Endothelial cell of umbilical vein (primary cell): Measurements from ENCODE around the gene RAB40B. TPM values are rescaled to one million over a fixed set of nuclear protein-coding genes. Genes with fewer than 3 reads are reported as not detected.

Experiments used
- BruUV-seq: library from RNA; stranded (reverse); fragments of 400-500 nt; replicated peaks from 2 replicates; lab custom pipeline; 2021; lab: Mats Ljungman, UMichigan
- CTCF ChIA-PET: fragments of 300-600, 350-600 bp; sonication (Branson Sonifier 250); formaldehyde crosslinking; loops from one replicate; lab custom pipeline; 2021; ENCODE audit warnings: antibody characterized with exemption, inconsistent platforms; lab: Charles Lee
- POLR2A ChIA-PET: fragments of 300-600, 350-600 bp; sonication (Branson Sonifier 250); formaldehyde crosslinking; loops from one replicate; lab custom pipeline; 2021; ENCODE audit warnings: antibody characterized with exemption, inconsistent platforms; lab: Charles Lee
- DNase-seq: peaks from one replicate; pipeline ENCODE4 v3.0.0-alpha.2; 2011; ENCODE audit warnings: low read depth, low spot score
- FAIRE-seq: peaks from 2 replicates; lab custom pipeline; 2011; peaks lifted over from hg19 to GRCh38; lab: Jason Lieb, UNC
- H2AFZ ChIP-seq: 2 replicates; pipeline ENCODE4 v1.6.0; 2012; ENCODE audit warnings: low read depth, low read length, control low read depth, inconsistent platforms
- H3K27ac ChIP-seq: 2 replicates; pipeline ENCODE4 v1.5.1; 2011; ENCODE audit warnings: low read depth, mild to moderate bottlenecking, control low read depth, low read length, moderate library complexity; ENCODE audit not compliant: insufficient read depth
- H3K27me3 ChIP-seq, 2 experiments: 2 replicates each; pipeline versions ENCODE4 v1.6.0 to v1.6.1; 2011; ENCODE audit warnings: low read length in 2 of 2, mixed read lengths in 1 of 2; ENCODE audit not compliant: control insufficient read depth in 2 of 2, insufficient read depth in 2 of 2
- H3K36me3 ChIP-seq, 2 experiments: 2 replicates in 1 of 2; 3 replicates in 1 of 2; pipeline ENCODE4 v1.5.1; 2011; ENCODE audit warnings: low read length in 2 of 2, mild to moderate bottlenecking in 1 of 2, moderate library complexity in 1 of 2; ENCODE audit not compliant: control insufficient read depth in 2 of 2, insufficient read depth in 2 of 2; ENCODE audit errors: extremely low read depth in 1 of 2
- H3K4me1 ChIP-seq: 3 replicates; pipeline ENCODE4 v1.5.1; 2011; ENCODE audit warnings: mild to moderate bottlenecking, low read length; ENCODE audit not compliant: control insufficient read depth, insufficient read depth; ENCODE audit errors: extremely low read depth
- H3K4me2 ChIP-seq: 2 replicates; pipeline ENCODE4 v1.6.1; 2011; ENCODE audit warnings: low read length, control low read depth, mixed read lengths; ENCODE audit not compliant: insufficient read depth
- H3K4me3 ChIP-seq, 3 experiments: fragments of 200-600 bp in 1 of 3; sonication (generic), shearing (Covaris generic) in 1 of 3; replicated peaks in 1 of 3; 2 replicates each; pipeline ENCODE4 v1.5.1; 2011 to 2016; ENCODE audit warnings: control low read depth in 3 of 3, low read length in 3 of 3, mild to moderate bottlenecking in 2 of 3, inconsistent platforms in 1 of 3, low read depth in 1 of 3, moderate library complexity in 1 of 3; ENCODE audit not compliant: insufficient read depth in 1 of 3
- H3K79me2 ChIP-seq: 2 replicates; pipeline ENCODE4 v1.6.0; 2012; ENCODE audit warnings: low read length, inconsistent platforms; ENCODE audit not compliant: control insufficient read depth, insufficient read depth
- H3K9ac ChIP-seq: replicated peaks from 2 replicates; pipeline ENCODE3; 2011; ENCODE audit warnings: low read length, control low read depth; ENCODE audit not compliant: insufficient read depth; ENCODE audit errors: extremely low read depth
- H3K9me1 ChIP-seq: replicated peaks from 3 replicates; pipeline ENCODE4 v1.6.0; 2011; ENCODE audit warnings: mild to moderate bottlenecking, low read length; ENCODE audit not compliant: control insufficient read depth, insufficient read depth; ENCODE audit errors: extremely low read depth
- H3K9me3 ChIP-seq: replicated peaks from 2 replicates; pipeline ENCODE4 v1.5.1; 2012; ENCODE audit warnings: low read length, inconsistent platforms; ENCODE audit not compliant: control insufficient read depth, insufficient read depth
- H4K20me1 ChIP-seq: replicated peaks from 2 replicates; pipeline ENCODE3; 2011; ENCODE audit warnings: mild to moderate bottlenecking, low read length; ENCODE audit not compliant: control insufficient read depth, insufficient read depth; ENCODE audit errors: extremely low read depth
- CTCF ChIP-seq, 2 donors: IDR thresholded peaks; 1 replicate in 1 of 2; 2 replicates in 1 of 2; pipeline ENCODE4 v1.5.1; 2011; ENCODE audit warnings: low read length in 2 of 2, mild to moderate bottlenecking in 2 of 2, moderate library complexity in 2 of 2, control low read depth in 1 of 2, inconsistent platforms in 1 of 2, low read depth in 1 of 2; ENCODE audit not compliant: insufficient read depth in 1 of 2; ENCODE audit errors: extremely low read depth in 1 of 2
- EZH2 ChIP-seq: IDR thresholded peaks from 2 replicates; pipeline ENCODE4 v1.6.1; 2012; ENCODE audit warnings: borderline replicate concordance, low read depth, mild to moderate bottlenecking, moderate library complexity, low read length, inconsistent platforms; ENCODE audit not compliant: severe bottlenecking
- FOS ChIP-seq: IDR thresholded peaks from 2 replicates; pipeline ENCODE4 v1.6.1; 2011; ENCODE audit warnings: mild to moderate bottlenecking, low read length, moderate library complexity, borderline replicate concordance; ENCODE audit not compliant: insufficient read depth
- GATA2 ChIP-seq: IDR thresholded peaks from 2 replicates; pipeline ENCODE4 v1.7.0; 2011; ENCODE audit warnings: low read depth, mild to moderate bottlenecking, moderate library complexity, mixed read lengths, low read length; ENCODE audit not compliant: insufficient read length, insufficient read depth
- JUN ChIP-seq: IDR thresholded peaks from 2 replicates; pipeline ENCODE4 v1.6.1; 2011; ENCODE audit warnings: borderline replicate concordance, low read depth; ENCODE audit not compliant: insufficient read length, insufficient read depth
- MAX ChIP-seq: IDR thresholded peaks from 2 replicates; pipeline ENCODE4 v1.6.1; 2011; ENCODE audit not compliant: insufficient read depth, insufficient read length
- MYC ChIP-seq: IDR thresholded peaks from one replicate; pipeline ENCODE4 v1.6.1; 2011; ENCODE audit warnings: mild to moderate bottlenecking, low read depth, low read length
- POLR2A ChIP-seq: IDR thresholded peaks from 2 replicates; pipeline ENCODE4 v1.6.1; 2012; ENCODE audit warnings: low read depth, mild to moderate bottlenecking, control low read depth, low read length
- POLR2AphosphoS5 ChIP-seq: IDR thresholded peaks from 2 replicates; pipeline ENCODE4 v1.6.1; 2012; ENCODE audit warnings: low read depth, mild to moderate bottlenecking, control low read depth, low read length, moderate library complexity; ENCODE audit not compliant: insufficient read depth
- dilution Hi-C: fragments of 300-500 bp; cut with MboI; formaldehyde crosslinking; loops from one replicate; pipeline ENCODE4 v1.15.0; 2019; ENCODE audit warnings: low sequenced_read_pairs; ENCODE audit not compliant: extremely low pct_ligation_motif_present
- intact Hi-C: fragments of 100-400 bp; cut with micrococcal nuclease; formaldehyde crosslinking; loops from one replicate; pipeline ENCODE4 v1.10.0; 2022
- polyA plus RNA-seq, 4 experiments: library from polyadenylated mRNA; depleted of rRNA in 3 of 4; stranded (reverse) in 3 of 4; unstranded in 1 of 4; fragments of >200 nt; gene quantifications; 2 replicates each; pipeline versions ENCODE4 v1.2.1 to v1.2.3, GENCODE V29; 2011 to 2012; ENCODE audit warnings: missing spikeins in 1 of 4
- total RNA-seq: library from RNA; stranded (reverse); gene quantifications from 2 replicates; pipeline ENCODE4 v1.2.3, GENCODE V29; 2021

The RAB40B gene
- total and polyA plus RNA-seq, 2 donors (not counting 3 experiments of a cell fraction or from before 2014, with no cell fraction given): 5.5 to 9.3 TPM

GRCh38 chr17:82650723-82651122, 47.8 kb downstream of the RAB40B start:
- no peak overlapping the region for H3K9ac ChIP-seq
- peaks cover 6% of the 10 kb centered on the region for H3K4me1 ChIP-seq
- H3K27ac ChIP-seq: no peak overlapping the region
- CTCF ChIA-PET: no interaction called here
- dilution Hi-C loops: no loop called here
- no peaks in the 10 kb centered on the region for H3K9me1 ChIP-seq
- H2AFZ ChIP-seq: no peak overlapping the region
- H3K27me3 ChIP-seq: no peaks in the 10 kb centered on the region
- no peak for FAIRE-seq
- no TSS peak for BruUV-seq
- H3K79me2 ChIP-seq: peaks cover 22% of the 10 kb centered on the region
- H3K9me3 ChIP-seq: no peaks in the 10 kb centered on the region
- no peak overlapping the region for H3K4me3 ChIP-seq
- DNase-seq: no peak
- no peak for TF ChIP-seq POLR2A
- TF ChIP-seq MAX: no peak
- no peak for TF ChIP-seq EZH2
- no peak for TF ChIP-seq CTCF (IDR thresholded peaks at IDR 0.05; ENCODE audit: extremely low read depth in 1 of 2, insufficient read depth in 1 of 2, low read depth in 1 of 2, low read length in 2 of 2)
- no peak for TF ChIP-seq JUN
- TF ChIP-seq MYC: no peak
- no peak for TF ChIP-seq POLR2AphosphoS5
- no peak for TF ChIP-seq GATA2
- no peak for TF ChIP-seq FOS
- POLR2A ChIA-PET: no interaction called here
- H4K20me1 ChIP-seq: peaks cover 2% of the 10 kb centered on the region
- H3K36me3 ChIP-seq: no peaks in the 10 kb centered on the region
- no peak overlapping the region for H3K4me2 ChIP-seq
- intact Hi-C loops: no loop called here
